Measurements from ENCODE around the gene RBMS2.

Gene RBMS2

GRCh38 chr12:56632701-56633467 lies 111.3 kb downstream of the RBMS2 start:
- no peak for DNase-seq

DNA sequence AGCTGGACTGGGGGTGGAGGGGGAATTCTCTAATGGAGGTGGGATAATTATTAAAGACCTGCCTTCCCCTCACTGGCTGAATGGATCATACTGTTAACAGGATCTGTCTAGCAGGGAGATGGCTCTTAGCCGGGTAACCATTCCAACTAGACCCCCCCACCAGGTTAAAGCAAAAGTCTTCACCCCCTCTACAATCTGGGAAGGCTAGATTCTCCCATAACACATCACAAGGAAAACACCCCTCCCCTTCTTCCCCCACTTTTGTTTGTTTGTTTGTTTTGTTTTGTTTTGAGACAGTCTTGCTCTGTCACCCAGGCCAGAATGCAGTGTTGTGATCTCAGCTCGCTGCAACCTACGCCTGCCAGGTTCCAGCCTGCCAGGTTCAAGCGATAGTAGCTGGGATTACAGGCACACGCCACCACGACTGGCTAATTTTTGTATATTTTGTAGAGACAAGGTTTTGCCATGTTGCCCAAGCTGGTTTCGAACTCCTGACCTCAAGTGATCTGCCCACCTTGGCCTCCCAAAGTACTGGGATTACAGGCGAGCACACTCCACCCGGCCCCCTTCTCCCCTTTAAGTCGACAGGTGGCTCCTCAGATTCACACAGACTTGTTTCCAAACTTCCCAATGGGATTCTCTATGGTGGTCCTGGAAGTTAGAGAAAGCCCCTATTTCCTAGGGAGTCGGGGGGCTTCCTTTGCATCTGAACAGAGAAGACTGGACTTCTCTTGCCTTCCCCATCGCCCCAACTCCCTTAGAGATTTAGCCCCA lies 112.0 kb downstream of the RBMS2 start:
- no peak for DNase-seq

DNA sequence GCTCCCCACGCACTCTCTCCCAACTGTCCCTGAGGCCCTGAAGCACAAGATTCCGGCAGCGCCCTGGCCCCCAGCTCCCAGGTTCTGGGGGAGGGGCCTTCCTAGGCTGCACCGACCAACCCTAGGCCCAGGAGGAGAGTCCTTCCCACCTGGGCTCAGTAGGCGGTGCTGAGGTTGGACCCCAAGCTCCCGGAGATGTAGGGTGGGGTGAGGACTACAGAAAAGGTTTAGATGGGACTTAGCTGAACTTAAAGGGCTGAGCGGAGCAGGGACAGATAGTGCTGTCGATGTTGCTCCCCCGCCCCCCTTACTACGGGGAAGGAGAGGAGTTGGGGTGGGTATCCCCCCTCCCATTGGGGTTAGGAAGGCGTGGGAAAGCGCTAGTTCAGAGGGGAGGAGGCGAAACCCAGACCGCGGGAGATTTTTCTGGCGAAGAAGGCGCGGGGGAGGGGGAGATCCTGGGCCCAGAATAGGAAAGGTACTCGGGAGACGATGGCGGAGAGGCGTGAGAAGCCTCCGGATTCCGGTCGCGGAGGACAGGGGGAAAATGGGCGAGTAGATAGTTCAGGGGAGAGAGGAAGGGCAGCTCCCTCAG lies 112.7 kb downstream of the RBMS2 start:
- no peak for DNase-seq

DNA sequence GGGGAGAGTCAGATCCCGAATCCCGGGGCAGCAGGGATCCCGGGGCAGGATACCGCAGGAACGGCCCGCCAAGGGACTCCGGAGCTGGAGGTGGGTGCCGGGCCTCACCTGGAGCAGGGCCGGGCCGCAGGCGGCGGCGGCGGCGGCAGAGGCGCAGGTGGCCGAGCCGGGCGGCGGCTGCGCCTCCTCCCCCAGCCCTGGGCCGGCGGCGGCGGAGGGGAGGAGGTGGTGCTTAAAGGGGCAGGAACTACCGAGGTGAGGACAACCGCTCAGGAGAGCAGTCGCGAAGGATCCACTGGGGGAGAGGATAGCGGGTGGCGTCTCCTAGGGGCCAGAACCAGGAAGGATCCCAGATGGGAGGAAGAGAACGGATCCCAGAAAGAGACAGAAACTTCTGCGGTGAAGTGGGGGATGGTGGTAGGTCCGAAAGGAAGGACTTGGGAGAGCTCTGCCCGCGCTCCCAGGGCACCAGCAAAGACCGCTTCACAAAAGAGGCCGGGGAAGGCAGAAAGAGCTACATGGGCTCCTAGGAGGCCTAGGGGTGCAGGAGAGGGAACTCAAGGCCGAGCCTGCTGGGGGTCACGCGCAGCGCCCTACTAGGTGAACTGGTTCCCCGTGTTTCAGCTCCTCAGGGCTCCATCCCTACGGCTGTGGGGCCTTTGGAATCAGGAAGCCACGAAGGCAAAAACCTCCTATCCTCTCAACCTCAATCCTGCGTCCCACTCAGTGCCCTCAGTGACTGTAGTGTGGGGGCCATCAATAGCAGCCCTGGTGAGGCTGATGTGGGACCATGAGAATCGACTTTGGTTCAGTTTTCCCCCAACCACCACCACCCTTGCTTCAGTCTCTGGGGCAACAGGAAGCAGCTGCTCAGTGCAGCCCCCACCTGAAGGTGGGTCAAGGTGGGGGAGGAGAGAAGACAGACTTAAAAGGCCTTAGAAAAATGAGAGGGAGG lies 113.5 kb downstream of the RBMS2 start:
- peak; percentile 67 for DNase-seq

DNA sequence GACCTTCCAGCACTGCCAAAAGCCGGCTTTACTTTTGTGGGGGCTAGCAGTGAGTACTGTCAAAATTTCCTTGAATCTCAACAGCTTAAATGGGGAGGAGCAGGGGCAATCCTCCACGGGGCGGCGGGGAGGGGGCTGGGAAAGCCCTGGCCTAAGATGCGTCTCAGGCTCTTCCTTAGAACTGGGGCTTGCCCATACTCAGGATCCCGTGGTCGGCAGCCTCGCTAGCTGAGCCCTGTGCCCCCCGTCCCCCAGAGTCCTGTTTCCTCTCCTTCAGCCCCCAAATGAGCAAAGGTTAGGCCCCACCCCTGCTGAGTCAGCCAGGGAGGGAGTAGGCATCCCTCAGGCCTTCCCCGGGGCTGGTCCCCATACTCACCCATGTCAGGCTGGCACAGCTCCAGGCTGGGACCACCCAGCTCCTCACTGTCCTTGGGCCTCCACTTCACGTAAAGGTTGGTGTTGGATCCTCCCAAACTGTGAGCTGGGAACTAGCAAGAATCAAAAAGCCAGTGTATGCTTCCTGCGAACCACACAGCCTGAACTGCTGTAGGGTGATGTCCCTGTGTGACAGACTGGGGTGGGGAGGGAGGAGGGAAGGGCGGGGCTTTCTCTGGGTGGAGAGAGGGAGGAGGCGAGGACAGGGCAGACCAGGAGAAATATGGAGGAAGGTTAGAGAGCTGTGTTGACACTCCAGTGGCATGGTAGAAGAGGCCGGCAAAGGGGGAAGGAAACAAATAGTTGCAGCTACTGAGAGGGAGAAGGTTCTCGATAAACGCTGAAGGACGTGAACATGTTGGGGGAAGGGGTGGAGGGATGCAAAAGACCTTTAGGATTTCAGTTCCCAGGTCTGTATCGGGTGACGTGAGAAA lies 114.4 kb downstream of the RBMS2 start:
- peak; percentile 84 for DNase-seq

- peak; percentile 95 for DNase-seq
These were observed 115.3 kb downstream of the RBMS2 start for GRCh38 chr12:56636675-56637540.

DNA sequence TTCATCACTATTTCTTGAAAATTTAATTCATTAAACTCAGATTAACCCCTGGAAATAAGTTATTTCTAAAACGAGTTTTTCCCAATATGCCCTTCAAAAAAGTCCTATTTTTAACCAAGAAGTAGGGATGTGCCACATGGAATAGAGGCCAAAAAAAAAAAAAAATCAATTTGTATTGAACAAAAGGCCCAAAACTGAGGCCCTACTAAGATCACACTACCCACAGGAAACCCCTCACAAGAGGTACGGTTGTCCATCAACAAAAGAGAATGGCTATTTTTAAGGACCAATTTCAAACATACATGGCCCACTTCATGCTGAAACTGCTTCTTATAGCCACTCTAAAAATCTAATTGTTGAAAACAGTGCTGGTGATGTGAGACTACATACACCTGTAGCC lies 116.0 kb downstream of the RBMS2 start:
- no peak for DNase-seq

GRCh38 chr12:56641219-56641618 lies 119.6 kb downstream of the RBMS2 start:
- DNase-seq: no peak

GRCh38 chr12:56644654-56645053 lies 123.0 kb downstream of the RBMS2 start:
- DNase-seq: no peak

- DNase-seq: no peak
These were observed 123.6 kb downstream of the RBMS2 start for GRCh38 chr12:56645201-56645716.

Data from stimulated activated CD4-positive, alpha-beta T cell treated with anti-CD3 and anti-CD28 coated beads, Interleukin-1b, Interleukin-23, amount 100 ng/mL, for 48 hours (primary cell).